ENCODE results near the gene ACSL1. TPM values are rescaled to one million over a fixed set of nuclear protein-coding genes. Genes with fewer than 3 reads are reported as not detected.

ACSL1 gene
- polyA plus RNA-seq, 1 experiment, result 8.1 TPM

GRCh38 chr4:184831153-184831552 is 5.4 kb upstream of the ACSL1 start:
- H3K27me3 ChIP-seq (ENCODE audit: control insufficient read depth, insufficient read depth, low read length), result peaks cover 5% of the 10 kb centered on the region; the same call in 1 of the 2 replicates
- H3K36me3 ChIP-seq (ENCODE audit: control insufficient read depth, insufficient read depth, low read length), result no peaks in the 10 kb centered on the region; the same call in 1 of the 2 replicates
- ChIA-PET CTCF (no interaction called here), POLR2A (no interaction called here)
- no peak for TF ChIP-seq CTCF (IDR thresholded peaks at IDR 0.05; ENCODE audit: insufficient read depth, low read depth, low read length)
- no peak for DNase-seq (ENCODE audit: low read depth)
- no peak overlapping the region for H3K4me3 ChIP-seq (ENCODE audit: low read depth, low read length)

- POLR2A ChIA-PET, result no interaction called here
Observed at GRCh38 chr4:184826691-184827270, 1.0 kb upstream of the ACSL1 start.

GRCh38 chr4:184825141-184825895 is 450 bp downstream of the ACSL1 start:
- Histone ChIP-seq H3K27me3 (ENCODE audit: control insufficient read depth, insufficient read depth, low read length) (no peaks in the 10 kb centered on the region), H3K36me3 (ENCODE audit: control insufficient read depth, insufficient read depth, low read length) (no peaks in the 10 kb centered on the region; the same call in 1 of the 2 replicates), H3K4me3 (ENCODE audit: low read depth, low read length) (peak overlapping the region; percentile 52)
- ChIA-PET POLR2A (no interaction called here), CTCF (interaction anchor here (1.9 kb wide), 1 partner anchor 11 kb away, joined by 5 read pairs; no protein-coding TSS in a partner anchor)
- TF ChIP-seq CTCF (IDR thresholded peaks at IDR 0.05; ENCODE audit: insufficient read depth, low read depth, low read length), result no peak
- DNase-seq (ENCODE audit: low read depth), result no peak

More at GRCh38 chr4:184826691-184827270, 1.0 kb upstream of the ACSL1 start:
- CTCF ChIA-PET, result no interaction called here
- Histone ChIP-seq H3K36me3 (ENCODE audit: control insufficient read depth, insufficient read depth, low read length) (no peaks in the 10 kb centered on the region; the same call in 1 of the 2 replicates), H3K27me3 (ENCODE audit: control insufficient read depth, insufficient read depth, low read length) (no peaks in the 10 kb centered on the region), H3K4me3 (ENCODE audit: low read depth, low read length) (peak overlapping the region; percentile 61)
- TF ChIP-seq CTCF (IDR thresholded peaks at IDR 0.05; ENCODE audit: insufficient read depth, low read depth, low read length), result no peak
- no peak for DNase-seq (ENCODE audit: low read depth)

- TF ChIP-seq CTCF (IDR thresholded peaks at IDR 0.05; ENCODE audit: insufficient read depth, low read depth, low read length), result no peak
- ChIA-PET POLR2A (no interaction called here), CTCF (interaction anchor here (0.7 to 1.9 kb wide), 2 partner anchors 10 to 81 kb away, joined by 3 to 5 read pairs; no protein-coding TSS in a partner anchor)
- Histone ChIP-seq H3K36me3 (ENCODE audit: control insufficient read depth, insufficient read depth, low read length) (no peaks in the 10 kb centered on the region; the same call in 1 of the 2 replicates), H3K4me3 (ENCODE audit: low read depth, low read length) (peak overlapping the region; percentile 52), H3K27me3 (ENCODE audit: control insufficient read depth, insufficient read depth, low read length) (no peaks in the 10 kb centered on the region)
- no peak for DNase-seq (ENCODE audit: low read depth)
Observed at GRCh38 chr4:184824776-184825084, 1.0 kb downstream of the ACSL1 start.

GRCh38 chr4:184824081-184824775 is 1.5 kb downstream of the ACSL1 start:
- DNase-seq (ENCODE audit: low read depth), result no peak
- Histone ChIP-seq H3K4me3 (ENCODE audit: low read depth, low read length) (no peak overlapping the region), H3K27me3 (ENCODE audit: control insufficient read depth, insufficient read depth, low read length) (no peaks in the 10 kb centered on the region), H3K36me3 (ENCODE audit: control insufficient read depth, insufficient read depth, low read length) (no peaks in the 10 kb centered on the region; the same call in 1 of the 2 replicates)
- ChIA-PET CTCF (interaction anchor here (0.7 to 1.9 kb wide), 3 partner anchors 9 to 80 kb away, joined by 3 to 5 read pairs (median 4); no protein-coding TSS in a partner anchor), POLR2A (no interaction called here)
- TF ChIP-seq CTCF (IDR thresholded peaks at IDR 0.05; ENCODE audit: insufficient read depth, low read depth, low read length), result no peak

All from BJ (cell line).